Thyroid gland (tissue), 4 donors: ENCODE data around the gene FRMPD1. TPM values are rescaled to one million over a fixed set of nuclear protein-coding genes. Genes with fewer than 3 reads are reported as not detected.
A peak's percentile ranks its signal among the peaks of the same experiment; 100 is the strongest.
"Not testable (repeated sequence)": the region's sequence is repeated elsewhere in the genome, so short reads cannot be mapped to it uniquely, and the experiment has no call there.

ENCODE experiments used
- DNase-seq, 2 donors: peaks; one replicate each; pipeline ENCODE4 v3.0.0-alpha.2; 2019
- H3K27ac ChIP-seq, 3 donors: fragments of 200-600 bp; sonication (generic); 1 replicate in 2 of 3; 2 replicates in 1 of 3; pipeline ENCODE4 v1.5.1; 2016 to 2019; ENCODE audit warnings: mild to moderate bottlenecking in 1 of 3, moderate library complexity in 1 of 3
- H3K27me3 ChIP-seq: fragments of 200-600 bp; sonication (generic); one replicate; pipeline ENCODE4 v1.5.1; 2019
- H3K36me3 ChIP-seq, 2 donors: fragments of 200-600 bp; sonication (generic); one replicate each; pipeline ENCODE4 v1.5.1; 2016 to 2019
- H3K4me1 ChIP-seq, 2 donors: fragments of 200-600 bp; sonication (generic); one replicate each; pipeline ENCODE4 v1.5.1; 2017 to 2019
- H3K4me3 ChIP-seq, 3 donors: fragments of 200-600 bp; sonication (generic); replicated peaks in 1 of 3; 1 replicate in 2 of 3; 2 replicates in 1 of 3; pipeline ENCODE4 v1.5.1; 2016; ENCODE audit warnings: mild to moderate bottlenecking in 1 of 3
- H3K9me3 ChIP-seq: fragments of 200-600 bp; sonication (generic); one replicate; pipeline ENCODE4 v1.5.1; 2017
- POLR2A ChIP-seq, 2 donors: fragments of 450-650 bp; IDR thresholded peaks; one replicate each; pipeline ENCODE4 v1.6.1; 2017; ENCODE audit warnings: antibody characterized with exemption in 2 of 2, mild to moderate bottlenecking in 2 of 2, moderate library complexity in 1 of 2
- WGBS, 2 donors: methylation state at CpG; one replicate each; pipeline ENCODE4 v1.1.5; 2017; 5-methylcytosine and 5-hydroxymethylcytosine counted together
- intact Hi-C: fragments of 100-400 bp; cut with DNase I; formaldehyde crosslinking; loops from one replicate; pipeline ENCODE4 v1.15.1; 2023
- total RNA-seq, 4 donors: library from RNA; depleted of rRNA; stranded (reverse); fragments of >200 nt; gene quantifications; one replicate each; pipeline ENCODE4 v1.2.3, GENCODE V29; 2016
- TF ChIP-seq, protein P1 (sequence below), 6 experiments: fragments of 200-600 bp in 3 of 6; fragments of 450-650 bp in 3 of 6; sonication (generic) in 3 of 6; IDR thresholded peaks; one replicate each; pipeline ENCODE4 v1.5.1; 2016 to 2019; ENCODE audit warnings: antibody characterized with exemption in 6 of 6, mild to moderate bottlenecking in 2 of 6, inconsistent platforms in 1 of 6, moderate library complexity in 1 of 6

FRMPD1 gene
- total RNA-seq, 4 donors from 2014 or later: 0.13 to 0.49 (median 0.22) TPM; not detected in 1

DNA sequence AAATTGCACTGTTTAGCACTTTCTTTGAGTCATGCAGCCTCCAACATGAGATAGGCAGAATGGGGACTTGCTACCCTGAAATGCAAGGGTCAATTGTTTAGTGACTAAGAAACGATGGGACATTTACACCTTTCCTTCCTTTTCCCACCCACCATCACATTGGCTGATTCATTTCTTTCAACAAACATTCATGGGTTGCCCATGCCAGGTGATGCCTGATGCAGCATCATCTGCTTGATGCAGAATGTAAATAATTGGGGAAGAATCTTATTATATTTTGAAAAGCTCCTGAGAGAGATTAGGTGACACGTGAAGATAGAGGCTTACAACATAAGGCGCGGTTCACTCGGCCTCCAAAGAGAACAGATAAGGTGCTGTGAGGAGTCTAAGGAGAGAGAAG, 98.4 kb downstream of the FRMPD1 start:
- DNase-seq: no peak
- TF ChIP-seq POLR2A (IDR thresholded peaks at IDR 0.05): no peak
- TF ChIP-seq, protein P1, sequence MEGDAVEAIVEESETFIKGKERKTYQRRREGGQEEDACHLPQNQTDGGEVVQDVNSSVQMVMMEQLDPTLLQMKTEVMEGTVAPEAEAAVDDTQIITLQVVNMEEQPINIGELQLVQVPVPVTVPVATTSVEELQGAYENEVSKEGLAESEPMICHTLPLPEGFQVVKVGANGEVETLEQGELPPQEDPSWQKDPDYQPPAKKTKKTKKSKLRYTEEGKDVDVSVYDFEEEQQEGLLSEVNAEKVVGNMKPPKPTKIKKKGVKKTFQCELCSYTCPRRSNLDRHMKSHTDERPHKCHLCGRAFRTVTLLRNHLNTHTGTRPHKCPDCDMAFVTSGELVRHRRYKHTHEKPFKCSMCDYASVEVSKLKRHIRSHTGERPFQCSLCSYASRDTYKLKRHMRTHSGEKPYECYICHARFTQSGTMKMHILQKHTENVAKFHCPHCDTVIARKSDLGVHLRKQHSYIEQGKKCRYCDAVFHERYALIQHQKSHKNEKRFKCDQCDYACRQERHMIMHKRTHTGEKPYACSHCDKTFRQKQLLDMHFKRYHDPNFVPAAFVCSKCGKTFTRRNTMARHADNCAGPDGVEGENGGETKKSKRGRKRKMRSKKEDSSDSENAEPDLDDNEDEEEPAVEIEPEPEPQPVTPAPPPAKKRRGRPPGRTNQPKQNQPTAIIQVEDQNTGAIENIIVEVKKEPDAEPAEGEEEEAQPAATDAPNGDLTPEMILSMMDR (IDR thresholded peaks at IDR 0.05): no peak
- Histone ChIP-seq H3K27ac (no peak overlapping the region), H3K36me3 (no peaks in the 10 kb centered on the region), H3K27me3 (no peaks in the 10 kb centered on the region), H3K9me3 (no peaks in the 10 kb centered on the region), H3K4me1 (no peaks in the 10 kb centered on the region), H3K4me3 (no peak overlapping the region)
- WGBS, 2 donors: 51 to 66% methylated on average over 5 of the region's 5 CpGs
- intact Hi-C loops: no loop called here

- no peak for DNase-seq
- Histone ChIP-seq H3K27ac (no peak overlapping the region), H3K27me3 (no peaks in the 10 kb centered on the region), H3K4me1 (peaks cover 0 to 4% of the 10 kb centered on the region in 2 donors), H3K4me3 (no peak overlapping the region), H3K36me3 (no peaks in the 10 kb centered on the region), H3K9me3 (no peaks in the 10 kb centered on the region)
- WGBS, 2 donors: 72 to 74% methylated on average over 6 of the region's 6 CpGs
- TF ChIP-seq, protein P1 (IDR thresholded peaks at IDR 0.05): no peak
- TF ChIP-seq POLR2A (IDR thresholded peaks at IDR 0.05): no peak
- intact Hi-C loops: no loop called here
These were observed 100.4 kb downstream of the FRMPD1 start for GRCh38 chr9:37751186-37751585.

DNA sequence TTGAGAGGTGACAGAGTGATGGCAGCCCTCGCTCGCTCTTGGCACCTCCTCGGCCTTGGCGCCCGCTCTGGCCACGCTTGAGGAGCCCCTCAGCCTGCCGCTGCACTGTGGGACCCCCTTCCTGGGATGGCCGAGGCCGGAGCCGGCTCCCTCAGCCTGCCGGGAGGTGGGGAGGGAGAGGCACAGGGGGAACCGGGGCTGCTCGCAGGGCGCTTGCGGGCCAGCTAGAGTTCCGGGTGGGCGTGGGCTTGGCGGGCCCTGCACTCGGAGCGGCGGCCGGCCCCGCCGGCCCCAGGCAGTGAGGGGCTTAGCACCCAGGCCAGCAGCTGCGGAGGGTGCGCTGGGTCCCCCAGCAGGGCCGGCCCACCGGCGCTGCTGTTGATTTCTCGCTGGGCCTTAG, 101.0 kb downstream of the FRMPD1 start:
- DNase-seq, intact Hi-C loops, H3K9me3 ChIP-seq, H3K4me3 ChIP-seq, H3K4me1 ChIP-seq, H3K36me3 ChIP-seq, H3K27ac ChIP-seq, H3K27me3 ChIP-seq: not testable (repeated sequence)
- 68 to 84% methylated on average over 6 to 14 of the region's 30 CpGs for WGBS, 2 donors

DNA sequence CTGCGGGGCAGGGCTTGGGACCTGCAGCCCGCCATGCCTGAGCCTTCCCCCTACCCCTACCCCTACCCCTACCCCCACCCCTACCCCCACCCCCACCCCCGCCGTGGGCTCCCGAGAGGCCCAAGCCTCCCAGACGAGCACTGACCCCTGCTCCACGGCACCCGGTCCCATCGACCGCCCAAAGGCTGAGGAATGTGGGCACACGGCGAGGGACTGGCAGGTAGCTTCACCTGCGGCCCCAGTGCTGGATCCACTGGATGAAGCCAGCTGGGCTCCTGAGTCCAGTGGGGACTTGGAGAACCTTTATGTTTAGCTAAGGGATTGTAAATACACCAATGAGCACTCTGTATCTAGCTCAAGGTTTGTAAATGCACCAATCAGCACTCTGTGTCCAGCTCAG, 101.4 kb downstream of the FRMPD1 start:
- H3K4me3 ChIP-seq, H3K27me3 ChIP-seq, H3K27ac ChIP-seq, H3K36me3 ChIP-seq, intact Hi-C loops, H3K9me3 ChIP-seq, H3K4me1 ChIP-seq, DNase-seq: not testable (repeated sequence)
- WGBS, 2 donors: 92% methylated on average over 2 of the region's 13 CpGs; no CpG with 5 or more reads in 1 of the 2 donors

GRCh38 chr9:37752642-37753488, 102.1 kb downstream of the FRMPD1 start:
- H3K4me3 ChIP-seq: peak overlapping the region in 2 of 3 donors; percentile 49 to 98
- no peak for TF ChIP-seq POLR2A (IDR thresholded peaks at IDR 0.05)
- TF ChIP-seq, protein P1 (IDR thresholded peaks at IDR 0.05): no peak
- peaks cover 0 to 4% of the 10 kb centered on the region in 2 donors for H3K4me1 ChIP-seq
- peak in 1 of 2 donors; percentile 8 for DNase-seq
- H3K27me3 ChIP-seq: no peaks in the 10 kb centered on the region
- H3K9me3 ChIP-seq: no peaks in the 10 kb centered on the region
- peak overlapping the region in 1 of 3 donors; percentile 65 for H3K27ac ChIP-seq
- H3K36me3 ChIP-seq: no peaks in the 10 kb centered on the region
- WGBS, 2 donors: 91 to 92% methylated on average over 29 of the region's 29 CpGs
- intact Hi-C loops: no loop called here

GRCh38 chr9:37753489-37754190, 102.9 kb downstream of the FRMPD1 start, which contains the start of gene TRMT10B:
Gene TRMT10B, plus strand, starts transcription at chr9:37753805. Its CDS starts 8,127 bp downstream, at chr9:37761932.
- H3K36me3 ChIP-seq: no peaks in the 10 kb centered on the region
- peaks cover 0 to 4% of the 10 kb centered on the region in 2 donors for H3K4me1 ChIP-seq
- no peaks in the 10 kb centered on the region for H3K27me3 ChIP-seq
- peak; percentile 45 to 58 for DNase-seq
- TF ChIP-seq, protein P1 (IDR thresholded peaks at IDR 0.05): peak in 4 of 6 experiments; percentile 7 to 14 (median 13)
- peak in 1 of 2 donors; percentile 40 for TF ChIP-seq POLR2A (IDR thresholded peaks at IDR 0.05)
- peak within 1 kb of the TSS; percentile 49 to 98 (median 83) for H3K4me3 ChIP-seq
- intact Hi-C loops: no loop called here
- H3K27ac ChIP-seq: peak within 1 kb of the TSS; percentile 47 to 65 (median 64)
- 4 to 6% methylated on average over 16 to 35 of the region's 40 CpGs for WGBS, 2 donors
- no peaks in the 10 kb centered on the region for H3K9me3 ChIP-seq
